GM18498 (cell line): Measurements from ENCODE around the gene ASMT.
"Not testable (repeated sequence)": the region's sequence is repeated elsewhere in the genome, so short reads cannot be mapped to it uniquely, and the experiment has no call there.

ENCODE experiments used
- ATAC-seq: cut with Tn5 transposase; IDR thresholded peaks from one replicate; pipeline ENCODE4 v1.9.1; 2021; ENCODE audit warnings: mild to moderate bottlenecking, moderate library complexity; ENCODE audit not compliant: unreplicated experiment

Gene ASMT

GRCh38 chrX:1614927-1615326 is at the start of gene ASMT:
ASMT (plus strand) TSS chrX:1615059; CDS start chrX:1615200, 141 bp downstream.
- ATAC-seq, result no peak

GRCh38 chrX:1574181-1574580 is 40.7 kb upstream of the ASMT start:
- ATAC-seq, result not testable (repeated sequence)

- ATAC-seq, result no peak
These were observed 38.5 kb upstream of the ASMT start for GRCh38 chrX:1576201-1576992.

- ATAC-seq, result no peak
These were observed 37.0 kb upstream of the ASMT start for GRCh38 chrX:1577845-1578244.

- ATAC-seq, result no peak
These were observed 36.2 kb upstream of the ASMT start for GRCh38 chrX:1578511-1579173.

GRCh38 chrX:1581132-1581531 is 33.7 kb upstream of the ASMT start:
- no peak for ATAC-seq

GRCh38 chrX:1582686-1583437 is 32.0 kb upstream of the ASMT start:
- no peak for ATAC-seq

GRCh38 chrX:1584237-1585011 is 30.4 kb upstream of the ASMT start:
- ATAC-seq, result no peak

- no peak for ATAC-seq
These were observed 27.7 kb upstream of the ASMT start for GRCh38 chrX:1587161-1587560.

GRCh38 chrX:1589356-1590130 is 25.3 kb upstream of the ASMT start:
- ATAC-seq, result no peak

- ATAC-seq, result peak; percentile 93
These were observed 23.6 kb upstream of the ASMT start, which contains the start of gene AKAP17A for GRCh38 chrX:1591102-1591862. AKAP17A (plus strand) TSS chrX:1591604; CDS start chrX:1593463, 1,859 bp downstream.

GRCh38 chrX:1591863-1592469 is 22.9 kb upstream of the ASMT start:
- peak; percentile 4 for ATAC-seq

- ATAC-seq, result peak; percentile 42
These were observed 22.3 kb upstream of the ASMT start for GRCh38 chrX:1592470-1593142.

- no peak for ATAC-seq
These were observed 21.3 kb upstream of the ASMT start for GRCh38 chrX:1593286-1594271.

- ATAC-seq, result no peak
These were observed 19.2 kb upstream of the ASMT start for GRCh38 chrX:1595711-1596060.

GRCh38 chrX:1596676-1597344 is 18.0 kb upstream of the ASMT start:
- no peak for ATAC-seq
